Measurements from ENCODE around the gene SERGEF. TPM values are rescaled to one million over a fixed set of nuclear protein-coding genes. Genes with fewer than 3 reads are reported as not detected.
"Not testable (repeated sequence)": the region's sequence is repeated elsewhere in the genome, so short reads cannot be mapped to it uniquely, and the experiment has no call there.

Gene SERGEF
- total RNA-seq, 1 donor from 2014 or later, result 23.3 TPM

- no peak for DNase-seq (ENCODE audit: low read depth, low spot score)
These were observed 105.8 kb downstream of the SERGEF start for GRCh38 chr11:17907046-17907445.

DNA sequence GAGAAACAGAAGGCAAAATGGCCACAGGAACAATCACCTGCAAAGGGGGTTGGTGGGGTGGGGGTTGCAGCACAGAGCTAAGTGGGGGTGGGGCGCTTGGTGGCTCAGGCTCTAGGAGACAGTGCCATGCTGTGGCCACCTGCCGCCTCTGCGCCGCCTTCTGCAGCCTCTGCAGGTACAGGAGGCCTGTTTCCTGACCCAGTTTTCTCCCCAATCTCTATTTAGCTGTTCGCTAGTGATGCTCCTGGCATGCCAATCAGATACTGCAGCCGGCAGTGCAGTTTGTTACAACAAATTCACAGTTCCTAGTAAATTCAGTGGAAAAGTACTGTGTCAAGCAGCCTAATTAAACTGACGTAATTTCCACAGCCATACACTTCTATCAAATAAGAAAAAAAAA lies 106.4 kb downstream of the SERGEF start:
- no peak for DNase-seq (ENCODE audit: low read depth, low spot score)

GRCh38 chr11:17905477-17905876 lies 107.4 kb downstream of the SERGEF start:
- DNase-seq (ENCODE audit: low read depth, low spot score), result no peak

DNA sequence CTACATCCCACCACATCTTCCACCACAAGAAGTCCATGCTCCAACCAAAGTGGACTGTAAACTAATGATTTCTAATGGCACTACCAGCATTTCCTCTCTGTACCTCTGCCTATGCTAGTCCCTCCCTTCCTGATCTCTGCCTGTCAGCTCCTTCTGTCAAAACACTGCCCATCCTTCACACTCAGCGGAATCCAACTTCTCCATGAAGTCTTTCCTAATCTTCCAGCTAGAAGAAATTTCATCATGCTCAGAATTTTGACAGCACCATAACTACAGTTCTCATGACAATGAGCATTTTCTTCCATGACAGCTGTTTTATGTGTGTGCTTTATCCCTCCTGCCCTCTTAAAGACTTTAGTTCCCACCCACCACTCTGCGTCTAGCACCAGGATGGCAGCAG lies 111.4 kb downstream of the SERGEF start:
- no peak for DNase-seq (ENCODE audit: low read depth, low spot score)

DNA sequence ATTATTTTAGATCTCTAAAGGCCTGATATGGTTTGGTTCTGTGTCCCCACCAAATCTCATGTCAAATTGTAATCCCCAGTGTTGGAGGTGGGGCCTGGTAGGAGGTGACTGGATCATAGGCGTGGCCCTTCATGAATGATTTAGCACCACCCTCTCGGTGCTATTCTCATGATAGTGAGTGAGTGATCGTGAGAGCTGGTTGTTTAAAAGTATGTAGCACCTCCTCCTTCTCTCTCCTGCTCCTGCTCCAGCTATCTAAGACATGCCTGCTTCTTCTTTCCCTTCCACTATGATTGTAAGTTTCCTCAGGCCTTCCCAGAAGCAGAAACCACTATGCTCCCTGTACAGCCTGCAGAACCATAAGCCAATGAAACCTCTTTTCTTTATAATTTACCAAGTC lies 114.1 kb downstream of the SERGEF start:
- no peak for DNase-seq (ENCODE audit: low read depth, low spot score)

DNA sequence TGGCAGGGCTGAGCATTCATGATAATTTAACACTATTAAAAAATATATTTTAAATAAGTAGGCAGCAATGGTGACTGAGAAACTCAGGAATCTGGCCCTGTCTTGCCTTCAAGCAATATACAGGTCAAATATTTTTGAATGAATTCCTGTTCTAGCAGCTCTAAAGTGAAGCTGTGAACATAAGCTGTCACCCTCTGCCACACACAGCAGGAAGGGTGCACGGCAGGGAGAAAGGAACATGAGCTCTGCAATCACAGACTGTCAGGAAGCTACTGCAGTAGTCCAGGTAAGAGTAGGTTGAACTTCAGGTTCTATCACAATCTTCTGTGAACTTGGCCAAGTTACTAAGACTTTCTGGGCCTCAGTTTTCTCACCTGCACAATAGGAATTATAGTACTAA lies 114.8 kb downstream of the SERGEF start:
- no peak for DNase-seq (ENCODE audit: low read depth, low spot score)

DNA sequence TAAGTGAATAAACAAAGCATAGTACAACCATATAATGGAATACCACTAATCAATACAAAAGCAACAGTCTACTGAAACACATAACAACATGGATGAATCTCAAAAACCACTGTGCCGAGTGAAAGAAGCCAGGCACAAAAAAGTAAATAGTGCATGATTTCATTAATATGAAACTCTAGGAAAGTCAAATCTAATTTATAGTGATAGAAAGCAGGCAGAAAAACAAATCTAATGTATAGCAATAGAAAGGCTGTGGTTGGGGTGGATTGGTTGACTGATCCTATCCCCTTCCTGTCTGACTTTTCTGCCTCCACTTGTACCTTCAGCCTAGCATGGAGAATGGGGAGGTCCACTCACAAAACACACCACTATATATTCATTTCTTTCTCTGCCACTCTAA lies 115.4 kb downstream of the SERGEF start:
- DNase-seq (ENCODE audit: low read depth, low spot score), result no peak

GRCh38 chr11:17896496-17897151 lies 116.2 kb downstream of the SERGEF start:
- not testable (repeated sequence) for DNase-seq (ENCODE audit: low read depth, low spot score)

DNA sequence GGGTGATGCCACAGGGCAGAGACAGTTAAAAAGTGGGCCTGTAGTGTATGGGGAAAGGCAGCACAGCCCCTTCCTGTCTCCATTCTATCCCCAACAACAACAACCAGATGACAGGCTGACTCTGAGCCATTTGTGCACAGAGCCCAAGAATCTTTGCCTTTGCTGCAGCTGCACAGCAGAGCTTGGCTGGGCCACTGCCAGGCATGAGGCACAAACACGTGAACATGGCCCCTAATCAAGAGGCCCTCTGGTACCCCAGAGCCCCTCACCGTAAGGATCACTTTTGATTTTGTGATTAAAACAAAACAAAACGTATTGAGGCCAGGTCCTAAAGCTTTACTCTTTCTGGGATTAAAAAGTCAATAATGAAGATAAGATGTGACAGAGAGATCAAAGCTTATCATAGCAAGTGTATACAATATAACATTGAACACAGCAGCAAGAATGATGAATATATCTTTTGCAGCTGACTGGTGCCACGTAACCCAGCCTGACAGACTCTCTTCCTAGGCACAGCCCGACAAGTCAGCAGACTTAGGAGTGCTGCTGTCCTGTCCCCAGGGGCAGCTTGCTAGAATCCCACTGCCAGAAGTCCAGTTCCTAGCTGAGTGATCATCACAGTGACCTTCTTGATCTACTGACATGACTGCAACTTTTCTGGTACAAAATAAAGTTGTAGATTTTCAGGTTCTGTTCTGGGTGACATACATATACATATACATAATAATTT lies 117.8 kb downstream of the SERGEF start:
- no peak for DNase-seq (ENCODE audit: low read depth, low spot score)

DNA sequence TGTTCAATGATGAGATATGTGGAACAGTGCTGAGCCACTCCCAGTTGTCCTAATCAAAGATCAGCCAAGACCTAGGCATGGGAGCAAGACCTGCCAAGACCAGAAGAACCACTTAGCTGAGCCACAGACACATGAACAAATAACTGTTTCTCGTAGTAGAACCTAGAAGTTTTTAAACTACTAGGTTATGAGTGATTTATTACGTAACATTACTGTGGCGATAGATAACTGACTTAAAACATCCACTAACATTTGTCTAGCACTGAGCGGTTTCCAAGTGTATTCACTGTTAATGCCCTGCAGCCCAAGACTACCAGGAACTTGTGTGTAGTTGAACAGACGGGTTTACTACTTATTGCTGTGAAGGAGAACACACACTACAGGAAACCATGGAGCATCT lies 120.4 kb downstream of the SERGEF start:
- DNase-seq (ENCODE audit: low read depth, low spot score), result no peak

DNA sequence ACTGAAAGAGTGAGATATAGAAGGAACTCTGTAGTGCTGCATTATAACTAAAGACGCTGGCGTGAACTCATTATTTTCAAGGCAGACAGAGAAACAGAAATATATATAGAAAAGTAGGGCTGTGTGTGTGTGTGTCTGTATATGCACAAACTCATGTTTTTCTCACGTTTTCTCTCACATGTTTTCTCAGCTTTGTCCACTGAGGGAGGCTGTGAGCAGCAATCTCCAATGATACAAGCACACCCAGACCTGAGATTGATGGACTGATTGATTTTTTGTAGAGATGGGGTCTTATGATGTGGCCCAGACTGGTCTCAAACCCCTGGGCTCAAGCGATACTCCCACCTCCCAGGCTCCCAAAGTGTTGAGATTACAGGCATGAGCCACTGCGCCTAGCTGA lies 122.5 kb downstream of the SERGEF start:
- no peak for DNase-seq (ENCODE audit: low read depth, low spot score)

DNA sequence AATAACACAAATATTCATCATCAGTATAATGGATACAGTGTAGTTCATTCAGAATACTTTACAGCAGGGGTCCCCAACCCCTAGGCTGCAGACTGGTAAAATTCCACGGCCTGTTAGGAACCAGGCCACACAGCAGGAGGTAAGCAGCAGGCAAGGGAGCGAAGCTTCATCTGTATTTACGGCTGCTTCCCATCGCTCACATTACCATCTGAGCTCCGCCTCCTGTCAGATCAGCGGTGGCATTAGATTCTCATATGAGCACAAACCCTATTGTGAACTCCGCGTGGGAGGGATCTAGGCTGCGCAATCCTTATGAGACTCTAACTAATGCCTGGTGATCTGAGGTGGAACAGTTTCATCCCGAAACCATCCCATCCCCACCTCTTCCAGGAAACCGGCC lies 125.1 kb downstream of the SERGEF start:
- DNase-seq (ENCODE audit: low read depth, low spot score), result no peak

DNA sequence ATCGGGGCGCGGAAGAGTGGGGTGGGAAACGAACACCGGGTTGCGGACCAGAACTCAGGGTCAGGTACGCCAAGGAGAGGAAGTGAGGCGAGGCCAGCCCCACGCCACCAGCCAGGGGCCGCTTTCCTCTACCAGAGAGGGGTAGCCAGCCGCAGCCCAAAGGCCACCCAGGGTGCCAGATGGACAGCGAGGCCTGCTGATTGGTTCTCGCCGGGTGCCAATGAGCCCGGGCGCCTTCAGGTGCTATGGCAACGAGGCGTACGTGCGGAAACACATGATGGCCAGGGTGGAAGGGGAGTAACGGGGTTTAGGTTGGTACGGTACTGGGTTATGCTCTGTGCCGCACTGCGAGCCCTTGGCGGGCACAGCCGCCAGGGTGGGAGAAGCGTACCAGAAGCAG lies 128.9 kb downstream of the SERGEF start:
- DNase-seq (ENCODE audit: low read depth, low spot score), result no peak

- no peak for DNase-seq (ENCODE audit: low read depth, low spot score)
These were observed 129.8 kb downstream of the SERGEF start for GRCh38 chr11:17883057-17883456.

- no peak for DNase-seq (ENCODE audit: low read depth, low spot score)
These were observed 134.1 kb downstream of the SERGEF start for GRCh38 chr11:17878743-17879142.

DNA sequence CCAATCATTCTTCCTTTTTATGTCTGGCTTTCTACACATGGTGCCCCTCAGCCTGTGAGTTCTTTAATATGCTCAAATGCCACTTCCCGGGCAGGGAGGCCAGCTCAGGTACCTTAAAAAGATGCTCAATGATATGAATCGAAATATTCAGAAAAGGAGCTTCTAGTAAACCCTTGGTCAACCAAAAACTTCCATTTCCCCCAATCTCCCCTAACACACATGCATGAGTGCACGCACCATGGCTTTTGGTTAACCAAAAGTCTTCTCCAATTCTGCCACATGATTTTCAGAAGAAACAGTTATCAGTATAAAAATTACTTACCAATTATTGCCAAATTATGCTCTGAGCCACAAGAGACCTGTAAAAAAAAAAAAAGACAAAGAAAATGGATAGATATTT lies 135.0 kb downstream of the SERGEF start:
- no peak for DNase-seq (ENCODE audit: low read depth, low spot score)

GRCh38 chr11:17876827-17877226 lies 136.0 kb downstream of the SERGEF start:
- DNase-seq (ENCODE audit: low read depth, low spot score), result no peak

DNA sequence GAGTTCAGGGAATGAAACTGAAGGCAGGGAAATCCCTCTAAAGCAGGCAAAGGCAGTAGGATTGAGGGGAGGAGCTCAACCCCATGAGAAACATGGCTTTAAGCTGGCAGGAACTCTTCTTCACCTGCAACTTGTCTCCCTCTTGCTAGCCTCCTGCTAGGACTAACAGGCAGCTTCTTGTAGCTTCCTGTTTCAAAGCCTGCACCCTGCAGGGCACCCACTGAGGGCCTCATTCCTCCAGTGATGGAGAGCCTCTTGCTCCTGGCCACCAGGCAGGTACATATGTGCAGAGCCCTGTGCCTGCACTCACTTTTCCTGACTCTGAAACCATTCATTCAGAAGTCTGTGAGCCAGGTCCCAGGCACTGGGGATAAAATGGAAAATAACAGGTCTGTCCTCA lies 137.0 kb downstream of the SERGEF start:
- DNase-seq (ENCODE audit: low read depth, low spot score), result no peak

GRCh38 chr11:17873586-17873985 lies 139.3 kb downstream of the SERGEF start:
- DNase-seq (ENCODE audit: low read depth, low spot score), result peak; percentile 2

GRCh38 chr11:17868398-17868797 lies 144.4 kb downstream of the SERGEF start:
- not testable (repeated sequence) for DNase-seq (ENCODE audit: low read depth, low spot score)

- no peak for DNase-seq (ENCODE audit: low read depth, low spot score)
These were observed 145.5 kb downstream of the SERGEF start for GRCh38 chr11:17867341-17867740.

GRCh38 chr11:17865765-17866428 lies 146.9 kb downstream of the SERGEF start:
- no peak for DNase-seq (ENCODE audit: low read depth, low spot score)

GRCh38 chr11:17864478-17864941 lies 148.3 kb downstream of the SERGEF start:
- no peak for DNase-seq (ENCODE audit: low read depth, low spot score)

All from pulmonary artery endothelial cell (primary cell).